ENCODE results near the gene MYCL. TPM values are rescaled to one million over a fixed set of nuclear protein-coding genes. Genes with fewer than 3 reads are reported as not detected.

MYCL gene
- total and polyA plus RNA-seq, 2 of the 8 experiments (the other 6 are each of a cell fraction or from before 2014, with no cell fraction given), result 20.3 to 28.8 TPM

- Histone ChIP-seq H3K79me1 (ENCODE audit: low read depth, low read length) (peaks cover 3% of the 10 kb centered on the region; the same call in 1 of the 2 replicates), H3K23me2 (ENCODE audit: low read depth, low read length) (no peaks in the 10 kb centered on the region), H3K9me3 (ENCODE audit: insufficient read depth in 2 of 2, low read depth in 1 of 2, low read length in 1 of 2) (no peaks in the 10 kb centered on the region), H3K4me3 (ENCODE audit: extremely low read depth in 1 of 4, insufficient read depth in 2 of 4, low read depth in 3 of 4, low read length in 4 of 4) (no peak overlapping the region), H3K9ac (replicated peaks in 1 of 4; ENCODE audit: extremely low read depth in 1 of 4, low read depth in 3 of 4, low read length in 3 of 4) (no peak overlapping the region), H2BK12ac (ENCODE audit: low read depth, low read length) (no peak overlapping the region), H3K36me3 (ENCODE audit: control insufficient read depth in 2 of 4, insufficient read depth in 4 of 4, low read length in 3 of 4) (peaks cover 0 to 19% (median 8%) of the 10 kb centered on the region in 4 experiments; a peak in 3 of 8 replicates), H3K18ac (ENCODE audit: extremely low read depth, low read length) (no peak overlapping the region), H2BK120ac (replicated peaks; ENCODE audit: low read depth, low read length) (no peak overlapping the region), H4K20me1 (replicated peaks in 1 of 2; ENCODE audit: control insufficient read depth in 1 of 2, insufficient read depth in 2 of 2, low read length in 2 of 2) (no peaks in the 10 kb centered on the region), H2BK5ac (ENCODE audit: low read depth, low read length) (no peak overlapping the region), H3K56ac (replicated peaks; ENCODE audit: insufficient read length, low read depth, low read length) (no peak overlapping the region), H2AK5ac (ENCODE audit: low read depth, low read length) (no peak overlapping the region), H2BK20ac (ENCODE audit: low read length) (no peak overlapping the region), H4K8ac (ENCODE audit: extremely low read depth, insufficient read depth, low read length) (no peak overlapping the region), H2BK15ac (ENCODE audit: low read length) (no peak overlapping the region), H3K4me2 (ENCODE audit: insufficient read depth in 1 of 2, low read depth in 2 of 2, low read length in 2 of 2) (no peak overlapping the region), H2AFZ (ENCODE audit: low read length) (no peak overlapping the region), H3K27me3 (replicated peaks in 1 of 4; ENCODE audit: control insufficient read depth in 3 of 4, extremely low read depth in 1 of 4, insufficient read depth in 3 of 4, low read length in 3 of 4) (no peaks in the 10 kb centered on the region), H4K91ac (replicated peaks; ENCODE audit: insufficient read length, low read length) (no peak overlapping the region), H3K23ac (ENCODE audit: insufficient read length) (no peak overlapping the region), H3K14ac (ENCODE audit: insufficient read length) (no peak overlapping the region), H4K5ac (ENCODE audit: insufficient read length, low read depth, low read length) (no peak overlapping the region), H3K79me2 (ENCODE audit: control insufficient read depth in 1 of 2, insufficient read depth in 2 of 2, low read length in 2 of 2) (peaks cover 0 to 27% of the 10 kb centered on the region in 2 experiments; a peak in 2 of 4 replicates), H3K27ac (ENCODE audit: low read depth, low read length) (no peak overlapping the region), H3K4me1 (replicated peaks in 1 of 4; ENCODE audit: control insufficient read depth in 3 of 4, insufficient read depth in 4 of 4, low read length in 3 of 4) (no peaks in the 10 kb centered on the region), H3K4ac (replicated peaks; ENCODE audit: insufficient read length, low read depth, low read length) (no peak overlapping the region)
- 93% methylated on average over 8 of the region's 8 CpGs; no CpG with 5 or more reads in 1 of the 2 experiments for WGBS, 2 experiments (ENCODE audit: extremely low coverage in 1 of 2, insufficient coverage in 1 of 2, insufficient read length in 1 of 2, insufficient replicate concordance in 2 of 2, low coverage in 1 of 2, low lambda C conversion rate in 2 of 2, missing lambda C conversion rate in 1 of 2)
- ChIA-PET POLR2A (ENCODE audit: partially characterized antibody) (interaction anchor here (0.7 to 1.6 kb wide), 2 partner anchors 8 to 21 kb away, joined by 3 read pairs; no protein-coding TSS in a partner anchor), CTCF (ENCODE audit: partially characterized antibody) (interaction anchor here (1.1 kb wide), 1 partner anchor 32 kb away, joined by 3 read pairs; no protein-coding TSS in a partner anchor)
- no peak for FAIRE-seq
- DNase-seq (ENCODE audit: low read depth in 1 of 2, low spot score in 2 of 2), result no peak
- TF ChIP-seq JUN (IDR thresholded peaks at IDR 0.05; ENCODE audit: low read depth, low read length), result no peak
- no peak for TF ChIP-seq KDM5A (IDR thresholded peaks at IDR 0.05; ENCODE audit: low read length)
- TF ChIP-seq TAF7 (optimal IDR thresholded peaks at IDR 0.05; ENCODE audit: borderline replicate concordance, low read depth, low read length), result no peak
- TF ChIP-seq SIX5 (IDR thresholded peaks at IDR 0.05; ENCODE audit: low read depth, low read length), result no peak
- TF ChIP-seq TCF12 (IDR thresholded peaks at IDR 0.05; ENCODE audit: low read depth, low read length), result no peak
- no peak for TF ChIP-seq CREB1 (IDR thresholded peaks at IDR 0.05)
- TF ChIP-seq SIRT6 (IDR thresholded peaks at IDR 0.05; ENCODE audit: low read length), result no peak
- no peak for TF ChIP-seq USF2 (IDR thresholded peaks at IDR 0.05; ENCODE audit: low read length)
- TF ChIP-seq RXRA (IDR thresholded peaks at IDR 0.05; ENCODE audit: insufficient read depth, low read depth, low read length), result no peak
- no peak for TF ChIP-seq YY1 (IDR thresholded peaks at IDR 0.05; ENCODE audit: low read depth, low read length)
- TF ChIP-seq BCL11A (IDR thresholded peaks at IDR 0.05; ENCODE audit: low read depth in 2 of 2, low read length in 2 of 2), result no peak
- TF ChIP-seq NRF1 (IDR thresholded peaks at IDR 0.05; ENCODE audit: low read depth, low read length), result no peak
- TF ChIP-seq SAP30 (IDR thresholded peaks at IDR 0.05; ENCODE audit: insufficient read depth, insufficient replicate concordance, low read length), result no peak
- TF ChIP-seq SP4 (IDR thresholded peaks at IDR 0.05; ENCODE audit: low read length), result no peak
These were observed 47.0 kb downstream of the MYCL start for GRCh38 chr1:39854738-39855137.

Measured in H1 (cell line).